Upper lobe of left lung (tissue), 4 donors: ENCODE data around the gene ECHDC1.

Source experiments
- POLR2A ChIP-seq, 4 donors: fragments of 450-650 bp; IDR thresholded peaks; one replicate each; pipeline ENCODE4 v1.5.1; 2016 to 2017; ENCODE audit warnings: antibody characterized with exemption in 4 of 4, mild to moderate bottlenecking in 2 of 4
- POLR2AphosphoS5 ChIP-seq, 2 donors: sonication (generic); formaldehyde crosslinking; IDR thresholded peaks; one replicate each; pipeline ENCODE4 v1.5.1; 2017; ENCODE audit warnings: antibody characterized with exemption in 2 of 2
- TF ChIP-seq, protein P1 (sequence below), 6 experiments: fragments of 450-650 bp in 4 of 6; fragments of 200-600 bp in 2 of 6; sonication (generic) in 2 of 6; IDR thresholded peaks; one replicate each; pipeline ENCODE4 v1.5.1; 2016 to 2019; ENCODE audit warnings: antibody characterized with exemption in 6 of 6

GRCh38 chr6:127340171-127340570 is 3.2 kb downstream of the ECHDC1 start:
- TF ChIP-seq POLR2A (IDR thresholded peaks at IDR 0.05) (no peak), POLR2AphosphoS5 (IDR thresholded peaks at IDR 0.05) (no peak)
- TF ChIP-seq, protein P1, sequence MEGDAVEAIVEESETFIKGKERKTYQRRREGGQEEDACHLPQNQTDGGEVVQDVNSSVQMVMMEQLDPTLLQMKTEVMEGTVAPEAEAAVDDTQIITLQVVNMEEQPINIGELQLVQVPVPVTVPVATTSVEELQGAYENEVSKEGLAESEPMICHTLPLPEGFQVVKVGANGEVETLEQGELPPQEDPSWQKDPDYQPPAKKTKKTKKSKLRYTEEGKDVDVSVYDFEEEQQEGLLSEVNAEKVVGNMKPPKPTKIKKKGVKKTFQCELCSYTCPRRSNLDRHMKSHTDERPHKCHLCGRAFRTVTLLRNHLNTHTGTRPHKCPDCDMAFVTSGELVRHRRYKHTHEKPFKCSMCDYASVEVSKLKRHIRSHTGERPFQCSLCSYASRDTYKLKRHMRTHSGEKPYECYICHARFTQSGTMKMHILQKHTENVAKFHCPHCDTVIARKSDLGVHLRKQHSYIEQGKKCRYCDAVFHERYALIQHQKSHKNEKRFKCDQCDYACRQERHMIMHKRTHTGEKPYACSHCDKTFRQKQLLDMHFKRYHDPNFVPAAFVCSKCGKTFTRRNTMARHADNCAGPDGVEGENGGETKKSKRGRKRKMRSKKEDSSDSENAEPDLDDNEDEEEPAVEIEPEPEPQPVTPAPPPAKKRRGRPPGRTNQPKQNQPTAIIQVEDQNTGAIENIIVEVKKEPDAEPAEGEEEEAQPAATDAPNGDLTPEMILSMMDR (IDR thresholded peaks at IDR 0.05), result no peak
